HepG2 (cell line): Measurements from ENCODE around the gene CCR5AS.

Experiments
- ATAC-seq: fragments of 200-7000 bp; cut with Tn5 transposase; 3 replicates; pipeline ENCODE4 v1.9.1; 2020; ENCODE audit warnings: mild to moderate bottlenecking, moderate library complexity
- BruUV-seq: library from RNA; stranded (reverse); fragments of 400-500 nt; replicated peaks from 2 replicates; lab custom pipeline; 2021; lab: Mats Ljungman, UMichigan
- CTCF ChIA-PET: fragments of 300-600 bp; formaldehyde crosslinking; extraction: SDS; loops from one replicate; lab custom pipeline; 2021; ENCODE audit warnings: low total read pairs, inconsistent platforms, low intra/inter-chr PET ratio; lab: Yijun Ruan, JAX
- POLR2A ChIA-PET: fragments of 350-600 bp; sonication (Branson Sonifier 250); formaldehyde crosslinking; loops from one replicate; lab custom pipeline; 2020; ENCODE audit warnings: antibody characterized with exemption, inconsistent platforms; lab: Yijun Ruan, JAX
- DNase-seq: peaks from one replicate; pipeline ENCODE4 v3.0.0-alpha.2; 2015; ENCODE audit warnings: low spot score
- FAIRE-seq: peaks from 3 replicates; lab custom pipeline; 2011; peaks lifted over from hg19 to GRCh38; lab: Jason Lieb, UNC
- H2AFZ ChIP-seq: one replicate; pipeline ENCODE4 v1.6.1; 2011; ENCODE audit warnings: low read length, inconsistent platforms
- H3K27ac ChIP-seq: fragments of 300-600 bp; 3 replicates; pipeline ENCODE4 v1.8.0; 2011; ENCODE audit warnings: mixed run types, mild to moderate bottlenecking, mixed read lengths, low read length, inconsistent platforms; ENCODE audit not compliant: insufficient read depth; ENCODE audit errors: extremely low read length
- H3K27me3 ChIP-seq, 2 experiments: fragments of 200-600 bp in 1 of 2; 2 replicates in 1 of 2; 3 replicates in 1 of 2; pipeline versions ENCODE4 v1.6.0 to v1.8.0; 2011; ENCODE audit warnings: low read length in 2 of 2, mild to moderate bottlenecking in 2 of 2, moderate library complexity in 2 of 2, inconsistent platforms in 1 of 2; ENCODE audit not compliant: insufficient read depth in 2 of 2, control insufficient read depth in 1 of 2
- H3K36me3 ChIP-seq, 2 experiments: fragments of 200-600 bp in 1 of 2; replicated peaks in 1 of 2; 2 replicates in 1 of 2; 3 replicates in 1 of 2; pipeline versions ENCODE4 v1.5.1 to v1.8.0; 2011; ENCODE audit warnings: low read length in 2 of 2, inconsistent platforms in 1 of 2; ENCODE audit not compliant: insufficient read depth in 2 of 2, control insufficient read depth in 1 of 2
- H3K4me1 ChIP-seq: 2 replicates; pipeline ENCODE4 v1.5.1; 2012; ENCODE audit warnings: low read length, inconsistent platforms; ENCODE audit not compliant: insufficient read depth
- H3K4me2 ChIP-seq: 2 replicates; pipeline ENCODE4 v1.6.0; 2011; ENCODE audit warnings: low read depth, low read length, inconsistent platforms
- H3K4me3 ChIP-seq, 3 experiments: fragments of 200-600 bp in 1 of 3; sonication (generic), shearing (Covaris generic) in 1 of 3; replicated peaks in 1 of 3; 2 replicates each; pipeline ENCODE4 v1.5.1; 2011 to 2016; ENCODE audit warnings: low read length in 3 of 3, inconsistent platforms in 2 of 3, low read depth in 2 of 3, mild to moderate bottlenecking in 2 of 3, control low read depth in 1 of 3, mixed read lengths in 1 of 3; ENCODE audit not compliant: insufficient read depth in 1 of 3
- H3K79me2 ChIP-seq: one replicate; pipeline ENCODE4 v1.6.1; 2011; ENCODE audit warnings: low read length, inconsistent platforms; ENCODE audit not compliant: insufficient read depth
- H3K9ac ChIP-seq: 2 replicates; pipeline ENCODE4 v1.6.0; 2011; ENCODE audit warnings: mild to moderate bottlenecking, low read depth, low read length, inconsistent platforms; ENCODE audit not compliant: insufficient read depth
- H3K9me3 ChIP-seq: 2 replicates; pipeline ENCODE4 v1.5.1; 2012; ENCODE audit warnings: mild to moderate bottlenecking, low read length
- H4K20me1 ChIP-seq: 2 replicates; pipeline ENCODE4 v1.6.0; 2011; ENCODE audit warnings: inconsistent platforms, mild to moderate bottlenecking, low read length, moderate library complexity; ENCODE audit not compliant: insufficient read depth
- DDIT3 ChIP-seq: sonication (generic); formaldehyde crosslinking; IDR thresholded peaks from 2 replicates; pipeline ENCODE4 v1.4.0; 2020; ENCODE audit warnings: mild to moderate bottlenecking, missing genetic modification reagents
- DMAP1 ChIP-seq: IDR thresholded peaks from 2 replicates; pipeline ENCODE4 v1.6.1; 2016
- GATAD1 ChIP-seq: IDR thresholded peaks from 2 replicates; pipeline ENCODE4 v1.6.1; 2016; ENCODE audit warnings: missing genetic modification reagents, missing compliant biosample characterization
- HNF1B ChIP-seq: sonication (generic); formaldehyde crosslinking; IDR thresholded peaks from 2 replicates; pipeline ENCODE4 v1.5.1; 2020; ENCODE audit warnings: mild to moderate bottlenecking, moderate library complexity, missing genetic modification reagents
- RBFOX2 ChIP-seq: fragments of 200-400 bp; formaldehyde crosslinking; IDR thresholded peaks from 2 replicates; pipeline ENCODE4 v1.6.1; 2017; ENCODE audit warnings: low read depth, mild to moderate bottlenecking, low read length
- TEAD3 ChIP-seq: optimal IDR thresholded peaks from 2 replicates; pipeline ENCODE3; 2016; ENCODE audit warnings: borderline replicate concordance
- THYN1 ChIP-seq: sonication (generic); formaldehyde crosslinking; IDR thresholded peaks from 2 replicates; pipeline ENCODE4 v1.8.1; 2023; ENCODE audit warnings: low read depth, mild to moderate bottlenecking, moderate library complexity, missing genetic modification reagents, borderline replicate concordance
- ZFP36L1 ChIP-seq: sonication (generic); formaldehyde crosslinking; IDR thresholded peaks from 2 replicates; pipeline ENCODE4 v1.8.0; 2022; ENCODE audit warnings: mild to moderate bottlenecking, missing genetic modification reagents, moderate library complexity
- ZKSCAN8 ChIP-seq: IDR thresholded peaks from 2 replicates; pipeline ENCODE4 v1.6.1; 2016; ENCODE audit warnings: borderline replicate concordance, missing genetic modification reagents, missing compliant biosample characterization
- ZNF275 ChIP-seq: sonication (generic); formaldehyde crosslinking; IDR thresholded peaks from 2 replicates; pipeline ENCODE4 v1.8.0; 2022; ENCODE audit warnings: missing genetic modification reagents, mild to moderate bottlenecking, inconsistent platforms, borderline replicate concordance
- ZNF468 ChIP-seq: sonication (generic); formaldehyde crosslinking; IDR thresholded peaks from 2 replicates; pipeline ENCODE4 v1.8.0; 2022; ENCODE audit warnings: mild to moderate bottlenecking, moderate library complexity, missing genetic modification reagents
- ZSCAN20 ChIP-seq: sonication (generic); formaldehyde crosslinking; IDR thresholded peaks from 2 replicates; pipeline ENCODE4 v1.4.0; 2020; ENCODE audit warnings: missing genetic modification reagents, mild to moderate bottlenecking, borderline replicate concordance
- WGBS: methylation state at CpG from one replicate; pipeline ENCODE4 v1.1.6; 2017; ENCODE audit warnings: low lambda C conversion rate; 5-methylcytosine and 5-hydroxymethylcytosine counted together
- in situ Hi-C: cut with HindIII; loops from 2 replicates; pipeline ENCODE4 v1.10.0; 2017; ENCODE audit warnings: low pct_unique_long_range_greater_than_20kb; ENCODE audit not compliant: extremely low pct_ligation_motif_present
- intact Hi-C: fragments of 100-400 bp; cut with micrococcal nuclease; formaldehyde crosslinking; loops from one replicate; pipeline ENCODE4 v1.10.0; 2022; ENCODE audit not compliant: unreplicated experiment

CCR5AS gene

GRCh38 chr3:46324036-46324435 is 82.8 kb downstream of the CCR5AS start:
- no peak overlapping the region for H3K27ac ChIP-seq
- ChIA-PET POLR2A (no interaction called here), CTCF (no interaction called here)
- no peaks in the 10 kb centered on the region for H4K20me1 ChIP-seq
- in situ Hi-C loops (no loop called here), intact Hi-C loops (no loop called here)
- DNase-seq (no peak), FAIRE-seq (no peak), ATAC-seq (no peak)
- BruUV-seq = no TSS peak
- no peaks in the 10 kb centered on the region for H3K36me3 ChIP-seq
- no peaks in the 10 kb centered on the region for H3K9me3 ChIP-seq
- peaks cover 0 to 3% of the 10 kb centered on the region in 2 experiments; a peak in 1 of 5 replicates for H3K27me3 ChIP-seq
- H3K4me2 ChIP-seq = no peak overlapping the region
- no peak overlapping the region for H3K9ac ChIP-seq
- H3K4me3 ChIP-seq = no peak overlapping the region
- no peak overlapping the region for H2AFZ ChIP-seq
- WGBS = 0% methylated on average over 2 of the region's 2 CpGs
- no peaks in the 10 kb centered on the region for H3K4me1 ChIP-seq
- no peaks in the 10 kb centered on the region for H3K79me2 ChIP-seq
- TF ChIP-seq ZKSCAN8 (CRISPR knock-in tag) (no peak), THYN1 (CRISPR knock-in tag) (no peak), RBFOX2 (no peak), GATAD1 (CRISPR knock-in tag) (no peak), ZNF275 (CRISPR knock-in tag) (no peak), ZNF468 (no peak)
- TF ChIP-seq, all 625 proteins: peak for 0

GRCh38 chr3:46321461-46322104 is 85.3 kb downstream of the CCR5AS start:
- Histone ChIP-seq H3K4me1 (no peaks in the 10 kb centered on the region), H3K79me2 (no peaks in the 10 kb centered on the region), H3K9me3 (no peaks in the 10 kb centered on the region), H3K4me2 (no peak overlapping the region), H3K4me3 (no peak overlapping the region), H3K36me3 (no peaks in the 10 kb centered on the region), H3K9ac (no peak overlapping the region), H3K27me3 (peaks cover 0 to 3% of the 10 kb centered on the region in 2 experiments; a peak in 1 of 5 replicates), H2AFZ (no peak overlapping the region), H4K20me1 (no peaks in the 10 kb centered on the region), H3K27ac (no peak overlapping the region)
- no TSS peak for BruUV-seq
- CTCF ChIA-PET = no interaction called here
- 0% methylated on average over 1 of the region's 1 CpG for WGBS
- intact Hi-C loops (no loop called here), in situ Hi-C loops (no loop called here)
- no peak for FAIRE-seq
- ATAC-seq = no peak
- TF ChIP-seq TEAD3 (CRISPR knock-in tag) (no peak), ZFP36L1 (CRISPR knock-in tag) (no peak), DDIT3 (CRISPR knock-in tag) (no peak), DMAP1 (CRISPR knock-in tag) (no peak), ZSCAN20 (CRISPR knock-in tag) (no peak), HNF1B (CRISPR knock-in tag) (no peak)
- POLR2A ChIA-PET = no interaction called here
- DNase-seq = no peak
